Sigmoid colon (tissue), 4 donors: ENCODE measurements around the gene CALCR.

ENCODE experiments used
- CTCF ChIP-seq, 4 experiments: fragments of 450-650 bp in 3 of 4; fragments of 200-600 bp in 1 of 4; IDR thresholded peaks; one replicate each; pipeline ENCODE4 v1.5.1; 2016 to 2019; ENCODE audit warnings: antibody characterized with exemption in 4 of 4, mild to moderate bottlenecking in 3 of 4, moderate library complexity in 2 of 4
- EP300 ChIP-seq, 4 donors: sonication (generic); formaldehyde crosslinking; IDR thresholded peaks; one replicate each; pipeline ENCODE4 v1.6.1; 2017; ENCODE audit warnings: antibody characterized with exemption in 4 of 4
- POLR2A ChIP-seq, 2 donors: fragments of 450-650 bp; IDR thresholded peaks; one replicate each; pipeline ENCODE4 v1.6.1; 2016; ENCODE audit warnings: antibody characterized with exemption in 2 of 2, mild to moderate bottlenecking in 2 of 2, moderate library complexity in 2 of 2
- POLR2AphosphoS5 ChIP-seq, 4 donors: sonication (generic); formaldehyde crosslinking; IDR thresholded peaks; one replicate each; pipeline ENCODE4 v1.6.1; 2017; ENCODE audit warnings: antibody characterized with exemption in 4 of 4

GRCh38 chr7:93623816-93624215 lies 49.3 kb upstream of the CALCR start:
- TF ChIP-seq CTCF (IDR thresholded peaks at IDR 0.05) (no peak), POLR2A (IDR thresholded peaks at IDR 0.05) (no peak), POLR2AphosphoS5 (IDR thresholded peaks at IDR 0.05) (no peak), EP300 (IDR thresholded peaks at IDR 0.05) (no peak)
